H1 (cell line): ENCODE data around the gene TP53I13. TPM values are rescaled to one million over a fixed set of nuclear protein-coding genes. Genes with fewer than 3 reads are reported as not detected.
A peak's percentile ranks its signal among the peaks of the same experiment; 100 is the strongest.

Experiments
- BACH1 ChIP-seq: IDR thresholded peaks from 2 replicates; pipeline ENCODE4 v1.6.1; 2012; ENCODE audit warnings: low read length, improper control_type of control experiment
- CBX5 ChIP-seq: fragments of 300-800, 300-1000 bp; sonication (generic); IDR thresholded peaks from 2 replicates; pipeline ENCODE4 v1.7.1; 2016; ENCODE audit warnings: antibody characterized with exemption, low read length, low read depth
- CHD1 ChIP-seq: IDR thresholded peaks from 2 replicates; pipeline ENCODE4 v1.6.1; 2012; ENCODE audit warnings: low read depth, low read length, improper control_type of control experiment
- CREB1 ChIP-seq: IDR thresholded peaks from 2 replicates; pipeline ENCODE4 v1.6.1; 2012; ENCODE audit warnings: inconsistent platforms
- EZH2 ChIP-seq: fragments of 200-600 bp; sonication (generic); IDR thresholded peaks from 2 replicates; pipeline ENCODE4 v1.7.1; 2012; ENCODE audit warnings: low read depth, mild to moderate bottlenecking, moderate library complexity, low read length, inconsistent platforms; ENCODE audit not compliant: severe bottlenecking
- GTF2F1 ChIP-seq: IDR thresholded peaks from 2 replicates; pipeline ENCODE4 v1.6.1; 2012; ENCODE audit warnings: low read depth, low read length, improper control_type of control experiment, borderline replicate concordance
- JUN ChIP-seq: IDR thresholded peaks from 2 replicates; pipeline ENCODE4 v1.6.1; 2011; ENCODE audit warnings: low read depth, mild to moderate bottlenecking, improper control_type of control experiment, low read length
- JUND ChIP-seq: IDR thresholded peaks from 2 replicates; pipeline ENCODE4 v1.6.1; 2011; ENCODE audit warnings: mild to moderate bottlenecking, improper control_type of control experiment, low read length
- KDM1A ChIP-seq: fragments of 200-600, 300-600 bp; sonication (generic); IDR thresholded peaks from 2 replicates; pipeline ENCODE4 v1.7.1; 2016; ENCODE audit warnings: mild to moderate bottlenecking, low read length, borderline replicate concordance
- MAFK ChIP-seq: IDR thresholded peaks from 2 replicates; pipeline ENCODE4 v1.6.1; 2012; ENCODE audit warnings: low read depth, mild to moderate bottlenecking, improper control_type of control experiment, low read length
- PHF8 ChIP-seq: fragments of 200-600 bp; sonication (generic); conservative IDR thresholded peaks from 2 replicates; pipeline ENCODE4 v1.7.1; 2012; ENCODE audit warnings: low read depth, mild to moderate bottlenecking, inconsistent platforms, low read length, moderate library complexity
- POU5F1 ChIP-seq: IDR thresholded peaks from 2 replicates; pipeline ENCODE4 v1.6.1; 2011; ENCODE audit warnings: low read depth, mild to moderate bottlenecking, low read length, moderate library complexity
- RAD21 ChIP-seq, 2 experiments: IDR thresholded peaks in 1 of 2; conservative IDR thresholded peaks in 1 of 2; 2 replicates each; pipeline ENCODE4 v1.6.1; 2011; ENCODE audit warnings: low read depth in 2 of 2, low read length in 2 of 2, improper control_type of control experiment in 1 of 2, inconsistent platforms in 1 of 2, mild to moderate bottlenecking in 1 of 2, moderate library complexity in 1 of 2
- SAP30 ChIP-seq: fragments of 300-600 bp; sonication (generic); IDR thresholded peaks from 2 replicates; pipeline ENCODE4 v1.7.1; 2012; ENCODE audit warnings: low read length, moderate library complexity, mild to moderate bottlenecking, inconsistent platforms; ENCODE audit not compliant: insufficient read depth, insufficient replicate concordance
- SIRT6 ChIP-seq: IDR thresholded peaks from one replicate; pipeline ENCODE4 v1.7.1; 2012; ENCODE audit warnings: low read length, inconsistent platforms
- SRF ChIP-seq: IDR thresholded peaks from 2 replicates; pipeline ENCODE4 v1.6.1; 2011; ENCODE audit warnings: mild to moderate bottlenecking, low read depth, low read length, moderate library complexity
- SUZ12 ChIP-seq: fragments of 200-600 bp; sonication (generic); IDR thresholded peaks from 2 replicates; pipeline ENCODE4 v1.6.1; 2012; ENCODE audit warnings: mild to moderate bottlenecking, inconsistent platforms, low read length, moderate library complexity, mixed read lengths
- TAF7 ChIP-seq: optimal IDR thresholded peaks from 2 replicates; pipeline ENCODE3; 2011; ENCODE audit warnings: low read depth, mild to moderate bottlenecking, inconsistent platforms, low read length, moderate library complexity, borderline replicate concordance
- TBP ChIP-seq: IDR thresholded peaks from 2 replicates; pipeline ENCODE4 v1.6.1; 2011; ENCODE audit warnings: low read depth, low read length, improper control_type of control experiment
- TCF12 ChIP-seq: IDR thresholded peaks from 2 replicates; pipeline ENCODE4 v1.6.1; 2011; ENCODE audit warnings: low read depth, mild to moderate bottlenecking, low read length
- YY1 ChIP-seq: IDR thresholded peaks from 2 replicates; pipeline ENCODE4 v1.6.1; 2011; ENCODE audit warnings: low read depth, mild to moderate bottlenecking, low read length
- polyA plus RNA-seq, 7 experiments: library from polyadenylated mRNA; depleted of rRNA in 3 of 7; stranded (reverse) in 5 of 7; unstranded in 2 of 7; fragments of >200 nt in 5 of 7; fragments of 200-250 nt in 2 of 7; gene quantifications; 1 replicate in 5 of 7; 2 replicates in 1 of 7; 4 replicates in 1 of 7; pipeline versions ENCODE4 v1.2.1 to v1.2.3, GENCODE V29; 2011 to 2013; ENCODE audit warnings: missing spikeins in 2 of 7, mixed read lengths in 2 of 7
- total RNA-seq: library from RNA; stranded (reverse); fragmentation: NEBNext Ultra II Directional; extraction: Animal tissue kit (Norgen Biotek cat#: 25700); gene quantifications from 2 replicates; pipeline ENCODE4 v1.2.1, GENCODE V29; 2021
- TF ChIP-seq, protein P1 (sequence below): IDR thresholded peaks from 2 replicates; pipeline ENCODE4 v1.6.1; 2011; ENCODE audit warnings: low read depth, mild to moderate bottlenecking, low read length; ENCODE audit not compliant: insufficient read depth
- TF ChIP-seq, protein P2 (sequence below): IDR thresholded peaks from 2 replicates; pipeline ENCODE4 v1.6.1; 2012; ENCODE audit warnings: inconsistent platforms

TP53I13 gene
- total and polyA plus RNA-seq, 2 of the 8 experiments (the other 6 are each of a cell fraction or from before 2014, with no cell fraction given), result 22.4 to 35.7 TPM

DNA sequence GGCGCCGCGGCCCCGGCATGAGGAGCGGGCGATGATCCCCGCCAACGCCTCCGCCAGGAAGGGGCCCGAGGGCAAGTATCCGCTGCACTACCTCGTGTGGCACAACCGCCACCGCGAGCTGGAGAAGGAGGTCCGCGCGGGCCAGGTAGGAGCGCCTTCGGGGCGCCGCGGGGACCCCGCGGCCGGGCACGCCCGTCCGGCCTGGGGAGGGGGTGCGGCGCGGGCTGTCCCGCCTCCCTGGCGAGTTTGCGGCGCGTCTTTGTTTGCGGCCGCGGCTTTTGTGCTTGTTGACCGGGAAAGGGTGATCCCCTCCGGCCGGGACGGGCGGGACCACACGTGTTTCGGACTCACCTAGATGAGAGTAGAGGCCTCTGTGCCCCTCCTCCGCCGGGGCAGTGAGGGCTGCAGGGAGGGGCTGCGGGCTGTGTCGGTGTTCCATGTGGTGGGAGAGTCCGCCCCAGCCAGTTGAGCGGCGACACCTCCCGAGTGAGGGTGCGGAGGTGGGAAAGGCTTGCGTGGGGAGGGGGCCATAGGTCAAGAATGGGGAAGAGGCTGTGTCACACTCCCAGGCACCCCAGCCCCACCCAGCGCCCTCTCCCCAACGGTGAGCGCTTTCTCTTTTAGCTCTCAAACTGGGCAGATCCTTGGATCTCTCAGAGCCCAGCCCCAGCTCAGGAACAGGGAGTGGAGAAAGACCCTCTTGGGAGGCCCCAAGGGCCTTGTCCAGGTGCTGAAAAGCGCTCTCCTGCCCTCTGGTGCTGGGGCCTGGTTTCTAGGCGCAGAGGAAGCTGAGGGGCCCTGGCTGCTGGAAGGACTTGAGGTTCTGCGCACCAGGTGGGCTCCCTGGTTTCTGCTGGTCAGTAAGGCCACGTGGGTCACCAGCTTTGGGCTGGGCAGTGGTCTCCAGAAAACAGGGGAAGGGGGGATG, 25.4 kb downstream of the TP53I13 start (continued):
- TF ChIP-seq MAFK (no peak), PHF8 (no peak), EZH2 (peak; percentile 29), TBP (peak; percentile 29; the same call in 1 of the 2 replicates), TCF12 (no peak), BACH1 (no peak), POU5F1 (no peak), GTF2F1 (no peak), CHD1 (no peak), CBX5 (no peak), SIRT6 (no peak), RAD21 (IDR thresholded peaks at IDR 0.05 in 1 of 2, conservative IDR thresholded peaks at IDR 0.05 in 1 of 2; ENCODE audit: low read depth in 2 of 2, low read length in 2 of 2) (peak; percentile 44 to 57), SAP30 (peak; percentile 100), SRF (no peak), JUND (no peak), TAF7 (peak; percentile 93), KDM1A (no peak), CREB1 (no peak), JUN (no peak), SUZ12 (peak; percentile 46; the same call in 1 of the 2 replicates), YY1 (0 out of 2 replicates have a peak, but pooled peaks have one; percentile 6)
- TF ChIP-seq, protein P1, sequence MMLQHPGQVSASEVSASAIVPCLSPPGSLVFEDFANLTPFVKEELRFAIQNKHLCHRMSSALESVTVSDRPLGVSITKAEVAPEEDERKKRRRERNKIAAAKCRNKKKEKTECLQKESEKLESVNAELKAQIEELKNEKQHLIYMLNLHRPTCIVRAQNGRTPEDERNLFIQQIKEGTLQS, result no peak
- TF ChIP-seq, protein P2, sequence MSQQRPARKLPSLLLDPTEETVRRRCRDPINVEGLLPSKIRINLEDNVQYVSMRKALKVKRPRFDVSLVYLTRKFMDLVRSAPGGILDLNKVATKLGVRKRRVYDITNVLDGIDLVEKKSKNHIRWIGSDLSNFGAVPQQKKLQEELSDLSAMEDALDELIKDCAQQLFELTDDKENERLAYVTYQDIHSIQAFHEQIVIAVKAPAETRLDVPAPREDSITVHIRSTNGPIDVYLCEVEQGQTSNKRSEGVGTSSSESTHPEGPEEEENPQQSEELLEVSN, result no peak
